Astrocyte of the cerebellum (primary cell): ENCODE results near the gene FGFBP1.

Experiments
- DNase-seq: peaks from one replicate; pipeline ENCODE4 v3.0.0-alpha.2; 2011; ENCODE audit warnings: low read depth
- H3K4me3 ChIP-seq: 2 replicates; pipeline ENCODE4 v1.5.1; 2011; ENCODE audit warnings: mild to moderate bottlenecking, low read depth, low read length, moderate library complexity
- CTCF ChIP-seq: IDR thresholded peaks from 2 replicates; pipeline ENCODE4 v1.5.1; 2012; ENCODE audit warnings: low read length, low read depth, moderate library complexity, mild to moderate bottlenecking; ENCODE audit errors: missing control alignments
- in situ Hi-C: cut with HindIII; loops from 2 replicates; pipeline ENCODE4 v1.10.0; 2017; ENCODE audit warnings: low sequenced_read_pairs

The FGFBP1 gene

GRCh38 chr4:15888515-15888914, 50.0 kb downstream of the FGFBP1 start:
- in situ Hi-C loops, result no loop called here
- no peak for TF ChIP-seq CTCF
- no peak overlapping the region for H3K4me3 ChIP-seq
- DNase-seq, result no peak
